GM12873 (cell line): ENCODE measurements around the gene TRIM26.

Source experiments
- CTCF ChIP-seq: IDR thresholded peaks from 2 replicates; pipeline ENCODE4 v1.5.1; 2012; ENCODE audit warnings: low read depth, mild to moderate bottlenecking, moderate library complexity, low read length, control low read depth; ENCODE audit not compliant: insufficient read depth; ENCODE audit errors: missing control alignments

The TRIM26 gene

DNA sequence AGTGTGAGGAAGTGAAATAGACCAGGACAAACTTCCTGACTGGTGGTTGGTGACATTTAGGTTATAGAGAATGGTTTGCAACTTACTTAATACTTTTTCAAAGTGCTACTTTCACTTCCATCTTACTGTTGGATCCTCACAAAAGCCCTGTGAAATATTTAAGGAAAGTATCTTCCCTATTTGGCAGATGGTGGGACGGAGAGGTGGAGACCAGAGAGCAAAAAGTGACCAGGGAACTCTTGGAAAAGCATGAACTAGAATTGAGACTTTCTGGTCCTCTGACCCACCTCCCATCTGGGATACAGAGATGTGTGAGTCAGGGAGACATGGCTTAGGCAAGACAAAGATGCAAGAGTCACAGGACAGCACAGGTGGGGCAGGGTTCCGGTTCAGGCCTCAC, 55.2 kb downstream of the TRIM26 start:
- TF ChIP-seq CTCF = no peak

- TF ChIP-seq CTCF = no peak
Measured at GRCh38 chr6:30157581-30157980, 55.6 kb downstream of the TRIM26 start.

DNA sequence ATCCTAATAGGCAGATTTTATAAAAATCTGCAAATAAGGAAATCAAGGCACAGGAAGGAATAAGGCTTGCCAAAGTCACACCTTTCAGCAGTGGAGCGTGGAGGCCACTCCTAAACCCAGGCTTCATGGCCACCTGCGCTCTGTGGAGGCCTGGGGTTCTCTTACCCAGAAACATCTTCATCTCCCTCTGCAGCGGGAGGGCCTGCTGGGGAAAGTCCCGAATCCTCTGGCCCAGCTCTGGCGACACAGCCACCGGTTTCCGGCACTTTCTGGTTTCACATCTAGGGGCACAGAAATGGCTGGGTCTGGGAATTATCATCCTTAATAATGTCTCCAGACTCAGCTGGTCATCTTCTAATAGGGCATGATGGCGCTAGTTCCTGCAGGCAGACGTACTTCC, 56.4 kb downstream of the TRIM26 start:
- no peak for TF ChIP-seq CTCF

DNA sequence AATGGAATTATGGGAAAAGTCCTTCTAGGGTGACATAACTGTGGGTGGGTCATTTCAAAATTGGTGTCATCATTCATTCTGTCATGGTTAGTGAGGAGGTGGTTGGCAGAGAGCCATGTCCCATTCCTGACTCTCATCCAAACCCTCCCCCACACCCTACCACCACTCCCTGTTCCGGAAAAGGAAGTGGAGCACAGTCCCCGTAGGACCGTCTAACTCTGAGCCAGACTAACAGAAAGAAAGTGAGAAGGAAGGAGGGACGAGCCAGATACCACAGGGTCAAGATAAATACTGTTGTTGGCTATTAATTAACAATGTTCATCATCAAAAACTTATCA, 57.0 kb downstream of the TRIM26 start:
- TF ChIP-seq CTCF = no peak

GRCh38 chr6:30155520-30156261, 57.5 kb downstream of the TRIM26 start:
- no peak for TF ChIP-seq CTCF

GRCh38 chr6:30154709-30155519, 58.3 kb downstream of the TRIM26 start:
- no peak for TF ChIP-seq CTCF

GRCh38 chr6:30154061-30154460, 59.1 kb downstream of the TRIM26 start:
- no peak for TF ChIP-seq CTCF
